K562 (cell line): ENCODE results near the gene RARRES2. TPM values are rescaled to one million over a fixed set of nuclear protein-coding genes. Genes with fewer than 3 reads are reported as not detected.
A peak's percentile ranks its signal among the peaks of the same experiment; 100 is the strongest.

Experiments
- ADNP ChIP-seq: fragments of 200-800 bp; sonication (Bioruptor generic); IDR thresholded peaks from 2 replicates; pipeline ENCODE4 v1.6.1; 2016; ENCODE audit warnings: missing genetic modification characterization, missing compliant biosample characterization
- CCNT2 ChIP-seq: IDR thresholded peaks from 2 replicates; pipeline ENCODE4 v1.6.1; 2011; ENCODE audit warnings: borderline replicate concordance, low read depth, mild to moderate bottlenecking, moderate library complexity, mixed read lengths, low read length; ENCODE audit not compliant: insufficient read length; ENCODE audit errors: extremely low read depth
- CREB5 ChIP-seq: fragments of 250-450 bp; sonication (Bioruptor Pico); IDR thresholded peaks from 2 replicates; pipeline ENCODE4 v1.5.0; 2020; ENCODE audit warnings: mild to moderate bottlenecking
- DLX4 ChIP-seq: fragments of 250-450 bp; sonication (Bioruptor Pico); IDR thresholded peaks from 2 replicates; pipeline ENCODE4 v1.6.1; 2021; ENCODE audit warnings: mild to moderate bottlenecking
- FOXP4 ChIP-seq: sonication (generic); formaldehyde crosslinking; IDR thresholded peaks from 2 replicates; pipeline ENCODE4 v1.8.0; 2022; ENCODE audit warnings: mild to moderate bottlenecking, missing genetic modification reagents, borderline replicate concordance
- HLTF ChIP-seq: fragments of 450-650 bp; IDR thresholded peaks from 2 replicates; pipeline ENCODE4 v1.6.1; 2016
- JUNB ChIP-seq: fragments of 450-650 bp; formaldehyde crosslinking; conservative IDR thresholded peaks from 2 replicates; pipeline ENCODE4 v1.4.0; 2020; ENCODE audit warnings: mild to moderate bottlenecking
- NR1H2 ChIP-seq: sonication (generic); formaldehyde crosslinking; IDR thresholded peaks from 2 replicates; pipeline ENCODE4 v1.4.0; 2020; ENCODE audit warnings: mild to moderate bottlenecking, missing genetic modification reagents
- PREB ChIP-seq: sonication (generic); formaldehyde crosslinking; IDR thresholded peaks from 2 replicates; pipeline ENCODE4 v1.8.1; 2023; ENCODE audit warnings: mild to moderate bottlenecking, missing genetic modification reagents
- PTTG1 ChIP-seq: fragments of 450-650 bp; IDR thresholded peaks from 2 replicates; pipeline ENCODE4 v1.6.1; 2016; ENCODE audit warnings: low read depth, mild to moderate bottlenecking, missing genetic modification characterization, missing compliant biosample characterization
- TCF7 ChIP-seq: sonication (generic); IDR thresholded peaks from 2 replicates; pipeline ENCODE4 v1.6.1; 2016; ENCODE audit warnings: antibody characterized with exemption, borderline replicate concordance
- ZNF407 ChIP-seq: fragments of 450-650 bp; IDR thresholded peaks from 2 replicates; pipeline ENCODE4 v1.6.1; 2016; ENCODE audit warnings: low read depth
- ZNF408 ChIP-seq: fragments of 250-450 bp; sonication (Bioruptor Pico); IDR thresholded peaks from 2 replicates; pipeline ENCODE4 v1.4.0; 2020; ENCODE audit warnings: low read depth, mild to moderate bottlenecking, moderate library complexity
- polyA plus RNA-seq, 8 experiments: library from polyadenylated mRNA; depleted of rRNA in 4 of 8; stranded (reverse) in 5 of 8; unstranded in 3 of 8; fragments of >200 nt; fragmentation: Nextera tagmentation in 2 of 8; fragmentation: Illumina TruSeq in 1 of 8; extraction: Ambion mirVana in 2 of 8; extraction: Trizol in 1 of 8; gene quantifications; 2 replicates each; pipeline versions ENCODE4 v1.2.1 to v1.2.3, GENCODE V29; 2011 to 2014; ENCODE audit warnings: inconsistent platforms in 1 of 8, missing spikeins in 1 of 8
- total RNA-seq, 7 experiments: library from RNA; depleted of rRNA in 6 of 7; stranded (reverse); fragments of >200 nt in 6 of 7; fragmentation: Illumina TruSeq in 2 of 7; extraction: Trizol in 2 of 7; gene quantifications; 2 replicates each; pipeline versions ENCODE4 v1.2.1 to v1.2.3, GENCODE V29; 2011 to 2021; ENCODE audit warnings: low replicate concordance in 1 of 7

Gene RARRES2
- total and polyA plus RNA-seq, 9 of the 15 experiments (the other 6 are each of a cell fraction or from before 2014, with no cell fraction given), result 0.11 to 1.7 (median 0.23) TPM; not detected in 6

- TF ChIP-seq ZNF407 (peak; percentile 90), ZNF408 (CRISPR knock-in tag) (no peak), NR1H2 (CRISPR knock-in tag) (peak; percentile 52; the same call in 1 of the 2 replicates), TCF7 (no peak), ADNP (no peak), PREB (CRISPR knock-in tag) (0 out of 2 replicates have a peak, but pooled peaks have one; percentile 83), PTTG1 (tag) (no peak), FOXP4 (CRISPR knock-in tag) (peak; percentile 91), DLX4 (CRISPR knock-in tag) (no peak), HLTF (no peak), CCNT2 (peak; percentile 97), CREB5 (CRISPR knock-in tag) (peak; percentile 46; the same call in 1 of the 2 replicates), JUNB (CRISPR knock-in tag) (no peak)
Observed at GRCh38 chr7:150368096-150368883, 26.9 kb upstream of the RARRES2 start, which contains the start of gene REPIN1 (continued).
